Lung (tissue), 12 donors: ENCODE measurements around the gene VDAC1. TPM values are rescaled to one million over a fixed set of nuclear protein-coding genes. Genes with fewer than 3 reads are reported as not detected.

Source experiments
- ATAC-seq: fragments of 200-7000 bp; cut with Tn5 transposase; one replicate; pipeline ENCODE4 v1.9.1; 2020; ENCODE audit warnings: moderate number of reproducible peaks; ENCODE audit not compliant: insufficient read depth, low FRiP score
- DNase-seq, 3 donors: peaks; one replicate each; pipeline ENCODE4 v3.0.0-alpha.2; 2013 to 2017
- H3K27ac ChIP-seq, 2 donors: one replicate each; pipeline ENCODE4 v1.5.1; 2013; ENCODE audit warnings: mild to moderate bottlenecking in 2 of 2, moderate library complexity in 2 of 2, control low read depth in 1 of 2, inconsistent platforms in 1 of 2, low read depth in 1 of 2, low read length in 1 of 2
- H3K27me3 ChIP-seq, 3 donors: one replicate each; pipeline ENCODE4 v1.5.1; 2013; ENCODE audit warnings: low read length in 2 of 3; ENCODE audit not compliant: control insufficient read depth in 3 of 3, insufficient read depth in 3 of 3
- H3K36me3 ChIP-seq, 4 donors: one replicate each; pipeline ENCODE4 v1.5.1; 2013; ENCODE audit warnings: low read length in 4 of 4, mild to moderate bottlenecking in 1 of 4, moderate library complexity in 1 of 4; ENCODE audit not compliant: control insufficient read depth in 4 of 4, insufficient read depth in 4 of 4
- H3K4me1 ChIP-seq, 5 donors: one replicate each; pipeline ENCODE4 v1.5.1; 2013; ENCODE audit warnings: low read length in 5 of 5, mild to moderate bottlenecking in 2 of 5, moderate library complexity in 1 of 5; ENCODE audit not compliant: control insufficient read depth in 5 of 5, insufficient read depth in 5 of 5
- H3K4me3 ChIP-seq: one replicate; pipeline ENCODE4 v1.5.1; 2013; ENCODE audit warnings: mild to moderate bottlenecking, control low read depth, moderate library complexity
- H3K9ac ChIP-seq, 2 donors: one replicate each; pipeline ENCODE4 v1.5.1; 2013; ENCODE audit warnings: low read length in 2 of 2, control low read depth in 1 of 2; ENCODE audit not compliant: insufficient read depth in 1 of 2
- H3K9me3 ChIP-seq, 4 donors: one replicate each; pipeline ENCODE4 v1.5.1; 2013; ENCODE audit warnings: low read length in 3 of 4, mild to moderate bottlenecking in 1 of 4, moderate library complexity in 1 of 4; ENCODE audit not compliant: control insufficient read depth in 4 of 4, insufficient read depth in 3 of 4
- WGBS, 2 donors: extraction: QIAGEN DNeasy Blood & Tissue Kit; methylation state at CpG; one replicate each; pipeline ENCODE4 v1.1.7; 2013; 5-methylcytosine and 5-hydroxymethylcytosine counted together
- polyA plus RNA-seq, 2 donors: library from polyadenylated mRNA; stranded (reverse); fragments of 200-250 nt; gene quantifications; one replicate each; pipeline ENCODE4 v1.2.1, GENCODE V29; 2013
- total RNA-seq, 2 donors: library from RNA; depleted of rRNA in 1 of 2; stranded (reverse); fragments of >200 nt in 1 of 2; gene quantifications; one replicate each; pipeline ENCODE4 v1.2.1, GENCODE V29; 2014 to 2021
- TF ChIP-seq, protein P1 (sequence below): IDR thresholded peaks from 2 replicates; pipeline ENCODE4 v1.5.1; 2012; ENCODE audit warnings: mild to moderate bottlenecking; ENCODE audit errors: control extremely low read depth, extremely low read depth
- donor health status: control.
- donor health status: control.
- donor health status: Bipolar disorder and iron deficiency.
- donor health status: healthy.
- donor health status: DM: yes; HTN: yes; CAD: no.

The VDAC1 gene
- total and polyA plus RNA-seq, 4 donors, result 107 to 136 (median 120) TPM

- ATAC-seq (no peak), DNase-seq (no peak)
- peak overlapping the region; percentile 99 to 100 for H3K27ac ChIP-seq
- no peaks in the 10 kb centered on the region for H3K27me3 ChIP-seq
- H3K4me3 ChIP-seq, result no peak overlapping the region
- H3K36me3 ChIP-seq, result peaks cover 0 to 2% (median under 1%) of the 10 kb centered on the region in 4 donors
- H3K4me1 ChIP-seq, result peaks cover 9 to 28% (median 17%) of the 10 kb centered on the region in 5 donors
- no peaks in the 10 kb centered on the region for H3K9me3 ChIP-seq
- peak overlapping the region; percentile 20 to 63 for H3K9ac ChIP-seq
- TF ChIP-seq, protein P1, sequence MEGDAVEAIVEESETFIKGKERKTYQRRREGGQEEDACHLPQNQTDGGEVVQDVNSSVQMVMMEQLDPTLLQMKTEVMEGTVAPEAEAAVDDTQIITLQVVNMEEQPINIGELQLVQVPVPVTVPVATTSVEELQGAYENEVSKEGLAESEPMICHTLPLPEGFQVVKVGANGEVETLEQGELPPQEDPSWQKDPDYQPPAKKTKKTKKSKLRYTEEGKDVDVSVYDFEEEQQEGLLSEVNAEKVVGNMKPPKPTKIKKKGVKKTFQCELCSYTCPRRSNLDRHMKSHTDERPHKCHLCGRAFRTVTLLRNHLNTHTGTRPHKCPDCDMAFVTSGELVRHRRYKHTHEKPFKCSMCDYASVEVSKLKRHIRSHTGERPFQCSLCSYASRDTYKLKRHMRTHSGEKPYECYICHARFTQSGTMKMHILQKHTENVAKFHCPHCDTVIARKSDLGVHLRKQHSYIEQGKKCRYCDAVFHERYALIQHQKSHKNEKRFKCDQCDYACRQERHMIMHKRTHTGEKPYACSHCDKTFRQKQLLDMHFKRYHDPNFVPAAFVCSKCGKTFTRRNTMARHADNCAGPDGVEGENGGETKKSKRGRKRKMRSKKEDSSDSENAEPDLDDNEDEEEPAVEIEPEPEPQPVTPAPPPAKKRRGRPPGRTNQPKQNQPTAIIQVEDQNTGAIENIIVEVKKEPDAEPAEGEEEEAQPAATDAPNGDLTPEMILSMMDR, result no peak
- WGBS, 2 donors, result 92 to 93% methylated on average over 13 of the region's 13 CpGs
These were observed 1.3 kb upstream of the VDAC1 start for GRCh38 chr5:134006115-134006514.

DNA sequence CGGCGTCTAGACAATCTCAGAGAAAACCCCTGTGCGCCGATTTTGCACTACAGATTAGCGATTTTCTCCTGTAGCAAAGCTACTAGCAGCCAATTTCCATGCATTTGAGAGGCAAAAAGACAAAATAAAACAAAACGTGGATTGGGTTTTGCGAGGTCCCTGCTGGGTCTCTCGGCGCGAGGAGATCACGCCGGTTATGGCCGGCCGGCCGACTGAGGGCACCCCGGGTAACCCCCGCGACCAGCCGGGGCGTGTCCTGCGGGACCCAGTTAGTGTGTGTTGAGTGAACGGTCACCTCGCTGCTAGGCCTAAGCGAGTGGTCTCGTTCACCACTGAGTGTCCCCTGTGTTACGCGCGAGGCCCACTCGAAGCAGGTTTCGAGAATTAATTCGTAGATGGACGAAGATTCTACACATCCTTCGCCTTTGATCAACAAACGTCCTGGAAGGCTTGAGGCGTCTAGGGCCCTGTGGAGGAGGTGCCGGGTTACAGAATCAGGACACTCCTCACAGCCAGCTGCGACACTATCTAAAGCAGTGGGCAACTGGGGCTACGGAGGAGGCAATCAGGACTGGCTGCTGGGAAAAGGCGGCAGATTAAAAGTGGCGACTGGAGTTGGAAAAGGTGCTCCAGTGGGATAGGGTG is 764 bp upstream of the VDAC1 start:
- peak; percentile 22 for ATAC-seq
- no peaks in the 10 kb centered on the region for H3K9me3 ChIP-seq
- peak in 2 of 3 donors; percentile 32 to 55 for DNase-seq
- peaks cover 9 to 28% (median 17%) of the 10 kb centered on the region in 5 donors for H3K4me1 ChIP-seq
- TF ChIP-seq, protein P1, result no peak
- H3K4me3 ChIP-seq, result peak overlapping the region; percentile 86
- H3K9ac ChIP-seq, result peak overlapping the region; percentile 20 to 63
- 18 to 21% methylated on average over 40 of the region's 40 CpGs for WGBS, 2 donors
- no peaks in the 10 kb centered on the region for H3K27me3 ChIP-seq
- peak overlapping the region; percentile 99 to 100 for H3K27ac ChIP-seq
- H3K36me3 ChIP-seq, result peaks cover 0 to 5% (median 2%) of the 10 kb centered on the region in 4 donors

DNA sequence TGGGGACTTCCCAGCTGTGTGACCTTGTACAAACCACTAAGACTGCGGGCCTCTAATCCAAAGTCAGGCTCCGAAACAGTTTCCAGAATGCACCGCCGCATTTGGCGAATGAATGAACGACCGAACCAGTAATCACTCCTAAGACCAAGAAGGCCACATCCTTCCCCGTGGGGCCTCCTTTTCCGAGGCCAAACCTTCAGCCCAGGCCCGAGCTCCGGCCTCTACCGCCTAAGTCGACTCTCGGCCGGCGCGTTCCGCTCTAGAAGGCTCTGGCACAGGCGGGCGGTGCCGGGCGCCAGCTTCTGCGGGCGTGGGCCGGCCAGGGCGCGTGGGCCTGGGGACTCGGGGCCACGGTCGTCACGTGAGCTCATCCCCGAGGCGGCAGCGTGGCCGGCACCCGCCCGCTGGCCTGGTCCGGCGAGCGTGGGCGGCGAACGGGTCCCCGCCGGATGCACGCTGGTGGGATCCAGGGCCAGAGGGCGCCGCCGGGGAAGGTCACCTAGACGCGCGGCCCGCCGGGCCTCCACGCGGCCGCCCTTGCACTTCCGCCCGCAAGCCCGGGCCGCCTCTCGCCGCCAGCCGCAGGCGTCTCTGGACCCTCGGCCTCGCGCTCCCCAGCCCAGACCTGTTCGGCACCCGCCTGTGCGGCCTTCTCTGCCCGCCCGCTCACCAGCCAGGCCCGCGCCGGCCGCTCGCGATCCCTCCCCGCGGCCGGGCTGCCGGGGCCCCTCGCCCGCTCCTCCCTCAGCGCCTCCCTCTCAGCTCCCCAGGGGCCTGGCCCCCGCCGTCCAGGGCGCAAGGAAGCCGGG is 754 bp downstream of the VDAC1 start:
- TF ChIP-seq, protein P1, result no peak
- DNase-seq, result peak; percentile 51 to 64 (median 54)
- peak; percentile 58 for ATAC-seq
- Histone ChIP-seq H3K27ac (peak overlapping the region; percentile 99 to 100), H3K27me3 (no peaks in the 10 kb centered on the region), H3K9ac (peak overlapping the region; percentile 71 to 80), H3K36me3 (peaks cover 0 to 8% (median 2%) of the 10 kb centered on the region in 4 donors), H3K4me1 (peaks cover 10 to 35% (median 17%) of the 10 kb centered on the region in 5 donors), H3K4me3 (peak overlapping the region; percentile 86), H3K9me3 (no peaks in the 10 kb centered on the region)
- 0 to 1% methylated on average over 79 to 90 of the region's 90 CpGs for WGBS, 2 donors
